WTC11 (cell line): ENCODE results near the gene PGAP6. TPM values are rescaled to one million over a fixed set of nuclear protein-coding genes. Genes with fewer than 3 reads are reported as not detected.

Experiments used
- AFF4 ChIP-seq: sonication (generic); formaldehyde crosslinking; IDR thresholded peaks from 2 replicates; pipeline ENCODE4 v1.8.1; 2023; ENCODE audit warnings: mild to moderate bottlenecking, missing genetic modification reagents, borderline replicate concordance
- E2F1 ChIP-seq: sonication (generic); formaldehyde crosslinking; IDR thresholded peaks from 2 replicates; pipeline ENCODE4 v1.8.0; 2022; ENCODE audit warnings: mild to moderate bottlenecking, missing genetic modification reagents
- E2F4 ChIP-seq: sonication (generic); formaldehyde crosslinking; IDR thresholded peaks from 2 replicates; pipeline ENCODE4 v1.8.1; 2022; ENCODE audit warnings: low read depth, mild to moderate bottlenecking, moderate library complexity, missing genetic modification reagents, borderline replicate concordance
- FOXP4 ChIP-seq: sonication (generic); formaldehyde crosslinking; IDR thresholded peaks from 2 replicates; pipeline ENCODE4 v1.8.0; 2022; ENCODE audit warnings: mild to moderate bottlenecking, missing genetic modification reagents
- GABPB1 ChIP-seq: sonication (generic); formaldehyde crosslinking; IDR thresholded peaks from 2 replicates; pipeline ENCODE4 v1.8.1; 2023; ENCODE audit warnings: mild to moderate bottlenecking, missing genetic modification reagents
- GRHL2 ChIP-seq: fragments of 250-450 bp; sonication (Bioruptor Pico); IDR thresholded peaks from 2 replicates; pipeline ENCODE4 v1.8.0; 2022; ENCODE audit warnings: mild to moderate bottlenecking, moderate library complexity; ENCODE audit not compliant: insufficient replicate concordance, severe bottlenecking
- IRF1 ChIP-seq: sonication (generic); formaldehyde crosslinking; IDR thresholded peaks from 2 replicates; pipeline ENCODE4 v1.8.0; 2023; ENCODE audit warnings: missing genetic modification reagents
- JUN ChIP-seq: sonication (generic); formaldehyde crosslinking; IDR thresholded peaks from 2 replicates; pipeline ENCODE4 v1.8.0; 2023; ENCODE audit warnings: mild to moderate bottlenecking, missing genetic modification reagents
- KAT7 ChIP-seq: sonication (generic); formaldehyde crosslinking; IDR thresholded peaks from 2 replicates; pipeline ENCODE4 v1.8.1; 2023; ENCODE audit warnings: missing genetic modification reagents, mild to moderate bottlenecking, borderline replicate concordance
- TCF7 ChIP-seq: sonication (generic); formaldehyde crosslinking; IDR thresholded peaks from 2 replicates; pipeline ENCODE4 v1.8.0; 2022; ENCODE audit warnings: mild to moderate bottlenecking, low read depth, missing genetic modification reagents, moderate library complexity
- TP53 ChIP-seq: sonication (generic); formaldehyde crosslinking; IDR thresholded peaks from 2 replicates; pipeline ENCODE4 v1.8.1; 2023; ENCODE audit warnings: mild to moderate bottlenecking, missing genetic modification reagents
- ZMAT4 ChIP-seq: fragments of 250-450 bp; sonication (Bioruptor Pico); IDR thresholded peaks from 2 replicates; pipeline ENCODE4 v1.9.0; 2021; ENCODE audit warnings: mild to moderate bottlenecking
- ZNF263 ChIP-seq: sonication (generic); formaldehyde crosslinking; IDR thresholded peaks from 2 replicates; pipeline ENCODE4 v1.8.1; 2022; ENCODE audit warnings: low read depth, mild to moderate bottlenecking, moderate library complexity, missing genetic modification reagents
- ZNF281 ChIP-seq: sonication (generic); formaldehyde crosslinking; IDR thresholded peaks from 2 replicates; pipeline ENCODE4 v1.8.0; 2023; ENCODE audit warnings: mild to moderate bottlenecking, missing genetic modification reagents
- ZNF532 ChIP-seq: fragments of 250-450 bp; sonication (Bioruptor Pico); IDR thresholded peaks from 2 replicates; pipeline ENCODE4 v1.9.0; 2021; ENCODE audit warnings: mild to moderate bottlenecking, borderline replicate concordance
- ZSCAN18 ChIP-seq: fragments of 250-450 bp; sonication (Bioruptor Pico); IDR thresholded peaks from 2 replicates; pipeline ENCODE4 v2.1.2; 2022; ENCODE audit warnings: mild to moderate bottlenecking, moderate library complexity
- total RNA-seq: library from RNA; stranded (reverse); gene quantifications from 3 replicates; pipeline ENCODE4 v1.2.3, GENCODE V29; 2021

The PGAP6 gene
- total RNA-seq, 1 experiment from 2014 or later, result 108 TPM

- TF ChIP-seq ZNF532 (CRISPR knock-in tag) (no peak), KAT7 (no peak), TCF7 (no peak), TP53 (CRISPR knock-in tag) (no peak), ZNF281 (CRISPR knock-in tag) (no peak), E2F4 (CRISPR knock-in tag) (no peak), ZMAT4 (CRISPR knock-in tag) (no peak), ZSCAN18 (CRISPR knock-in tag) (no peak), FOXP4 (CRISPR knock-in tag) (no peak), IRF1 (CRISPR knock-in tag) (peak; percentile 33; the same call in 1 of the 2 replicates), JUN (CRISPR knock-in tag) (0 out of 2 replicates have a peak, but pooled peaks have one; percentile 12), AFF4 (CRISPR knock-in tag) (no peak), E2F1 (CRISPR knock-in tag) (no peak), ZNF263 (CRISPR knock-in tag) (no peak), GRHL2 (CRISPR knock-in tag) (no peak), GABPB1 (no peak)
Measured at GRCh38 chr16:381789-382717, at the start of gene PGAP6 (continued).
